MCF 10A (cell line): ENCODE data around the gene HECTD1. TPM values are rescaled to one million over a fixed set of nuclear protein-coding genes. Genes with fewer than 3 reads are reported as not detected.

Experiments
- BruUV-seq: library from RNA; stranded (reverse); fragments of 400-500 nt; replicated peaks from 2 replicates; lab custom pipeline; 2021; lab: Mats Ljungman, UMichigan
- CTCF ChIA-PET: fragments of 300-600 bp; sonication (Branson Sonifier 250); formaldehyde crosslinking; extraction: SDS; loops from one replicate; lab custom pipeline; 2021; ENCODE audit warnings: antibody characterized with exemption, inconsistent platforms; lab: Yijun Ruan, JAX
- POLR2A ChIA-PET: fragments of 300-600, 350-650 bp; sonication (Branson Sonifier 250); formaldehyde crosslinking; extraction: SDS; loops from one replicate; lab custom pipeline; 2020; ENCODE audit warnings: antibody characterized with exemption, inconsistent platforms; lab: Yijun Ruan, JAX
- DNase-seq: peaks from one replicate; pipeline ENCODE4 v3.0.0-alpha.2; 2018; ENCODE audit not compliant: unreplicated experiment
- H3K27ac Mint-ChIP-seq: one replicate; pipeline ENCODE4 v1.8.0; 2022; ENCODE audit warnings: mild to moderate bottlenecking, low read depth, mixed read lengths; ENCODE audit not compliant: unreplicated experiment
- H3K27me3 Mint-ChIP-seq: one replicate; pipeline ENCODE4 v1.8.0; 2022; ENCODE audit warnings: mixed read lengths; ENCODE audit not compliant: insufficient read depth, unreplicated experiment
- H3K36me3 Mint-ChIP-seq: one replicate; pipeline ENCODE4 v1.8.0; 2022; ENCODE audit warnings: mild to moderate bottlenecking, moderate library complexity, mixed read lengths; ENCODE audit not compliant: insufficient read depth, unreplicated experiment
- H3K4me1 Mint-ChIP-seq: one replicate; pipeline ENCODE4 v1.8.0; 2022; ENCODE audit warnings: mixed read lengths; ENCODE audit not compliant: insufficient read depth, unreplicated experiment
- H3K4me3 Mint-ChIP-seq: one replicate; pipeline ENCODE4 v1.8.0; 2022; ENCODE audit warnings: mild to moderate bottlenecking, moderate library complexity, mixed read lengths; ENCODE audit not compliant: unreplicated experiment
- H3K9me3 Mint-ChIP-seq: one replicate; pipeline ENCODE4 v1.8.0; 2022; ENCODE audit warnings: mixed read lengths; ENCODE audit not compliant: unreplicated experiment
- CTCF ChIP-seq: fragments of 200-600 bp; IDR thresholded peaks from one replicate; pipeline ENCODE4 v1.8.0; 2022; ENCODE audit warnings: antibody characterized with exemption, mild to moderate bottlenecking; ENCODE audit not compliant: unreplicated experiment
- intact Hi-C: fragments of 100-400 bp; cut with micrococcal nuclease; formaldehyde crosslinking; loops from 2 replicates; pipeline ENCODE4 v1.14.1; 2022
- total RNA-seq: library from RNA; stranded (reverse); gene quantifications from 2 replicates; pipeline ENCODE4 v1.2.3, GENCODE V29; 2022

The HECTD1 gene
- total RNA-seq, 1 experiment from 2014 or later, result 122 TPM

GRCh38 chr14:31224808-31225207 lies 17.2 kb upstream of the HECTD1 start:
- Mint-ChIP-seq H3K36me3 (no peaks in the 10 kb centered on the region), H3K27me3 (no peaks in the 10 kb centered on the region), H3K4me3 (no peak overlapping the region), H3K27ac (no peak overlapping the region), H3K9me3 (no peaks in the 10 kb centered on the region), H3K4me1 (peaks cover 14% of the 10 kb centered on the region)
- intact Hi-C loops, result no loop called here
- no peak for TF ChIP-seq CTCF
- BruUV-seq, result no TSS peak
- CTCF ChIA-PET, result interaction anchor here (0.6 to 1.0 kb wide), 2 partner anchors 15 to 16 kb away, joined by 4 read pairs; no protein-coding TSS in a partner anchor
- POLR2A ChIA-PET, result interaction anchor here (1.4 kb wide), 1 partner anchor 17 kb away, joined by 4 read pairs; no protein-coding TSS in a partner anchor
- DNase-seq, result no peak

- ChIA-PET CTCF (interaction anchor here (0.6 kb wide), 2 partner anchors 17 to 141 kb away, joined by 4 read pairs; no protein-coding TSS in a partner anchor), POLR2A (interaction anchor here (0.6 to 1.0 kb wide), 2 partner anchors 15 to 568 kb away, joined by 3 to 5 read pairs; no protein-coding TSS in a partner anchor)
- Mint-ChIP-seq H3K27me3 (no peaks in the 10 kb centered on the region), H3K36me3 (no peaks in the 10 kb centered on the region), H3K27ac (no peak overlapping the region), H3K4me1 (peaks cover under 1% of the 10 kb centered on the region), H3K9me3 (no peaks in the 10 kb centered on the region), H3K4me3 (no peak overlapping the region)
- TF ChIP-seq CTCF, result no peak
- intact Hi-C loops, result no loop called here
- no TSS peak for BruUV-seq
- no peak for DNase-seq
Measured at GRCh38 chr14:31223331-31223730, 15.7 kb upstream of the HECTD1 start.

- no peaks in the 10 kb centered on the region for H3K27me3 Mint-ChIP-seq
- no peaks in the 10 kb centered on the region for H3K9me3 Mint-ChIP-seq
- no TSS peak for BruUV-seq
- no peaks in the 10 kb centered on the region for H3K36me3 Mint-ChIP-seq
- no peak overlapping the region for H3K27ac Mint-ChIP-seq
- ChIA-PET POLR2A (interaction anchor here (0.6 to 1.0 kb wide), 2 partner anchors 14 to 568 kb away, joined by 3 to 5 read pairs; no protein-coding TSS in a partner anchor), CTCF (interaction anchor here (0.6 kb wide), 2 partner anchors 16 to 140 kb away, joined by 4 read pairs; no protein-coding TSS in a partner anchor)
- no peak overlapping the region for H3K4me3 Mint-ChIP-seq
- DNase-seq, result no peak
- TF ChIP-seq CTCF, result no peak
- intact Hi-C loops, result no loop called here
- H3K4me1 Mint-ChIP-seq, result no peaks in the 10 kb centered on the region
Measured at GRCh38 chr14:31222834-31223233, 15.2 kb upstream of the HECTD1 start.

- Mint-ChIP-seq H3K9me3 (no peaks in the 10 kb centered on the region), H3K27ac (no peak overlapping the region), H3K27me3 (no peaks in the 10 kb centered on the region), H3K4me3 (no peak overlapping the region), H3K36me3 (no peaks in the 10 kb centered on the region), H3K4me1 (no peaks in the 10 kb centered on the region)
- POLR2A ChIA-PET, result no interaction called here
- no peak for TF ChIP-seq CTCF
- CTCF ChIA-PET, result no interaction called here
- DNase-seq, result no peak
- intact Hi-C loops, result no loop called here
- BruUV-seq, result no TSS peak
Measured at GRCh38 chr14:31221266-31221665, 13.7 kb upstream of the HECTD1 start.
